Measurements from ENCODE around the gene RRBP1.

The RRBP1 gene

DNA sequence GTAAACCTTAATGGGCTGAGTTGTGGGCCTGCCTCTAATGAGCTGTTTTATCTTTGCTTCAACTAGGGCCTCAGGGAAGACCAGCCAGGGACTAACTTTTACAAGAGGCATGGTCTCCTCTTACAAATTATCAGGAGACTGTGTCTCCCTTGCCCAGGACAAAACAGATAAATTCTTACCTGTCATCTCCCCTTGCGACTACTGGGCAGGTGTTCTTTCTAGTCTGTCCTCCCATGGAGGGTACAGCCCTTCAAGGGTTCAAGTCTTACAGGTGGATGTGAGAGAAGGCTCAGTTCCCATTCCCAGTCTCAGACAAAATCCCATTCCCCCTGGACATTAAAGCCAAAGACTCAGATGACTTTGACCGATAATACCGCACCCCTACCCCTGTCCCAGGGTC, 13.6 kb downstream of the RRBP1 start:
- no peak for DNase-seq (ENCODE audit: low spot score)
- no peak for TF ChIP-seq CTCF (IDR thresholded peaks at IDR 0.05; ENCODE audit: extremely low read depth, missing control alignments)

DNA sequence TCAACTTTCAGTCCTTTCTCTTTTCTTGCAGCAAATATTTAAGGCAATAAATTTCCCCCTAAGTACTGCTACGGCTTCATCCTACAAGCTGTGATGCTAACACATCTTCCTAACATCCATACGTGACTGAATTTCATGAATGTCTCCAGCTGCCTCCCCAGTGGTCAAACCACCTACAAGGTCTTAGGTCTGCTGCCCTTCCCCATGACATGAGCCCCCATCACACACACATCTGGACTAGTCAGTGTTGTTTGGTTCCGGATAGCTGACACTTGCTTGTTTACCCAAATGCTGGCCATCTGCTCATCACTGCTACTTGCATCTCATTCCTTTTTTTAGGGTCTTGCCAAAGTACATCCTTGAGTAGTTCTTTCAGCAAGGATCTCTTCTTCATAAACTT, 14.6 kb downstream of the RRBP1 start:
- TF ChIP-seq CTCF (IDR thresholded peaks at IDR 0.05; ENCODE audit: extremely low read depth, missing control alignments) = no peak
- no peak for DNase-seq (ENCODE audit: low spot score)

GRCh38 chr20:17666481-17666880, 15.6 kb downstream of the RRBP1 start:
- DNase-seq (ENCODE audit: low spot score) = no peak
- TF ChIP-seq CTCF (IDR thresholded peaks at IDR 0.05; ENCODE audit: extremely low read depth, missing control alignments) = no peak

DNA sequence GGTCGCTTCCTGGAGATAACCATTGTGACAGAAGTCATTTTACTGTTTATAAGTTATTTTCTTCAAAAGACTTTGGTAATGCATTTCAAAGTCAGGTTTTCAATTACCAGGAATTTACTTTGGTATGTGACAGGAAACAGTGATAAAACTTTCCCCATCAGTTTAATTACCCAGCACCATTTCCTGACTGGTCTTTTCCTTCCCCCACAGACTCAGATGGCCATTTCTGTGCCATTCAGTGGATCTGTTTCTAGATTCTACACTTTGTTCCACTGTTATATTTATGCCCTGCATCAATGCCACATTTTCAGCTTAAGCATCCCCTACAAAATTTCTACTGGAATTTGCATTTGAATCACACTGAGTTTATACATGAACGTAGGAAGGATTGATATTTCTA, 16.3 kb downstream of the RRBP1 start:
- no peak for TF ChIP-seq CTCF (IDR thresholded peaks at IDR 0.05; ENCODE audit: extremely low read depth, missing control alignments)
- no peak for DNase-seq (ENCODE audit: low spot score)

GRCh38 chr20:17664025-17664633, 17.9 kb downstream of the RRBP1 start:
- DNase-seq (ENCODE audit: low spot score) = no peak
- no peak for TF ChIP-seq CTCF (IDR thresholded peaks at IDR 0.05; ENCODE audit: extremely low read depth, missing control alignments)

- TF ChIP-seq CTCF (IDR thresholded peaks at IDR 0.05; ENCODE audit: extremely low read depth, missing control alignments) = no peak
Measured at GRCh38 chr20:17663486-17663885, 18.6 kb downstream of the RRBP1 start.

GRCh38 chr20:17663040-17663399, 19.0 kb downstream of the RRBP1 start:
- DNase-seq (ENCODE audit: low spot score) = no peak
- no peak for TF ChIP-seq CTCF (IDR thresholded peaks at IDR 0.05; ENCODE audit: extremely low read depth, missing control alignments)

More at GRCh38 chr20:17663486-17663885, 18.6 kb downstream of the RRBP1 start:
- no peak for DNase-seq (ENCODE audit: low spot score)
